ENCODE results near the gene MACROD1. TPM values are rescaled to one million over a fixed set of nuclear protein-coding genes. Genes with fewer than 3 reads are reported as not detected.

Gene MACROD1
- total and polyA plus RNA-seq, 2 donors (not counting 1 experiment from before 2014, with no cell fraction given) = 2.7 to 8.6 TPM

DNA sequence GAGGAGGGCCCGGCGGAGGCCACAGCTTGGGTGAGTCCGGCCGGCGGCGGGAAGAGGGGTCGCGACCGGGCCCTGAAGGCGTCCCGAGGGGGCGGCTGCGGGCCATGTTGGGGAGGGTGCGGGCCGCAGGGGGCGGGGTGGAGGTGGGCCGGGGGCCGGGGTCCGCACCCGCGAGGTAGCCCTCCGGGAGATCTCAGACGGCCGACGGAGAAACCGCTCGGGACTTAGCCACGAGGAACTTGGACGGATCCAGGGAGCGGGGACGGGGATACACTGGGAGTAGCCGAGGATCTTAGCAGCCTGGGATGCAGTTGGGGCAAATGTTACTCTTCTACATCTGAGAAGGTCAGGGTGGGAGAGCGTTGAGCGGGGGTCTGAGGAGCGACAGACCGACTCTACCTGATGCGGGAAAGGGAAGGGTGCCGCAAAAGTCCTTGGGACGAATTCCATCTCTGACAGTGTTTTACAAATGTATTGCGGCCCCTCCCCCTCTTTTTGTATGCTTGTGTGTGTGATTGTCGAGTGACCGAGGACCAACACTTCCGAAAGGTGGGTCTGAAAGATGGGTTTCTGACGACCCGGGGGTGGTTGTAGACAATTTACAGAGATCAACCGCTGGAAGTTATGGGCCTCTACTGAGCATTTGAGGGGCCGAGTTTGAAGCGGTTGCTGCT is 20.7 kb upstream of the MACROD1 start:
- TF ChIP-seq, protein P1, sequence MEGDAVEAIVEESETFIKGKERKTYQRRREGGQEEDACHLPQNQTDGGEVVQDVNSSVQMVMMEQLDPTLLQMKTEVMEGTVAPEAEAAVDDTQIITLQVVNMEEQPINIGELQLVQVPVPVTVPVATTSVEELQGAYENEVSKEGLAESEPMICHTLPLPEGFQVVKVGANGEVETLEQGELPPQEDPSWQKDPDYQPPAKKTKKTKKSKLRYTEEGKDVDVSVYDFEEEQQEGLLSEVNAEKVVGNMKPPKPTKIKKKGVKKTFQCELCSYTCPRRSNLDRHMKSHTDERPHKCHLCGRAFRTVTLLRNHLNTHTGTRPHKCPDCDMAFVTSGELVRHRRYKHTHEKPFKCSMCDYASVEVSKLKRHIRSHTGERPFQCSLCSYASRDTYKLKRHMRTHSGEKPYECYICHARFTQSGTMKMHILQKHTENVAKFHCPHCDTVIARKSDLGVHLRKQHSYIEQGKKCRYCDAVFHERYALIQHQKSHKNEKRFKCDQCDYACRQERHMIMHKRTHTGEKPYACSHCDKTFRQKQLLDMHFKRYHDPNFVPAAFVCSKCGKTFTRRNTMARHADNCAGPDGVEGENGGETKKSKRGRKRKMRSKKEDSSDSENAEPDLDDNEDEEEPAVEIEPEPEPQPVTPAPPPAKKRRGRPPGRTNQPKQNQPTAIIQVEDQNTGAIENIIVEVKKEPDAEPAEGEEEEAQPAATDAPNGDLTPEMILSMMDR (IDR thresholded peaks at IDR 0.05) = no peak
- TF ChIP-seq EZH2 (IDR thresholded peaks at IDR 0.05; ENCODE audit: borderline replicate concordance, insufficient read depth, low read depth, low read length, poor library complexity, severe bottlenecking) = no peak

More for the DNA sequence above, 20.7 kb upstream of the MACROD1 start:
- Histone ChIP-seq H3K4me3 (ENCODE audit: control extremely low read depth in 1 of 5, extremely low read depth in 1 of 5, insufficient read depth in 1 of 5, low read depth in 2 of 5, low read length in 4 of 5) (no peak overlapping the region), H2AFZ (ENCODE audit: insufficient read depth, low read depth, low read length, poor library complexity, severe bottlenecking) (no peak overlapping the region), H3K27ac (ENCODE audit: low read length in 2 of 2) (peak overlapping the region in 1 of 2 donors; percentile 68), H3K9ac (ENCODE audit: low read length) (no peak overlapping the region), H4K20me1 (ENCODE audit: control insufficient read depth, insufficient read depth, low read length, poor library complexity, severe bottlenecking) (peaks cover 15% of the 10 kb centered on the region), H3K36me3 (replicated peaks in 1 of 2; ENCODE audit: control extremely low read depth in 1 of 2, control insufficient read depth in 1 of 2, extremely low read depth in 1 of 2, insufficient read depth in 2 of 2, low read length in 1 of 2) (peaks cover 0 to 3% of the 10 kb centered on the region in 2 experiments), H3K4me2 (replicated peaks; ENCODE audit: low read depth, low read length, poor library complexity, severe bottlenecking) (peak overlapping the region; percentile 82), H3K9me3 (ENCODE audit: control extremely low read depth in 1 of 3, control insufficient read depth in 2 of 3, insufficient read depth in 1 of 3, low read length in 2 of 3) (no peaks in the 10 kb centered on the region), H3K4me1 (ENCODE audit: control insufficient read depth in 2 of 2, insufficient read depth in 2 of 2, low read length in 2 of 2) (peaks cover 8 to 17% of the 10 kb centered on the region in 2 donors), H3K27me3 (replicated peaks in 1 of 4; ENCODE audit: control extremely low read depth in 1 of 4, control insufficient read depth in 3 of 4, insufficient read depth in 4 of 4, low read length in 3 of 4) (no peaks in the 10 kb centered on the region), H3K79me2 (ENCODE audit: control insufficient read depth, insufficient read depth, low read length) (peaks cover 16% of the 10 kb centered on the region)
- WGBS (ENCODE audit: insufficient coverage) = 1% methylated on average over 48 of the region's 48 CpGs
- CTCF ChIA-PET = interaction anchor here (0.6 to 6.1 kb wide), 8 partner anchors 9 to 263 kb away, joined by 3 to 53 read pairs (median 6); partner anchors contain the start of genes FERMT3, NUDT22 and PLCB3
- H3K27ac Mint-ChIP-seq = no peak overlapping the region
- POLR2A ChIA-PET = interaction anchor here (1.1 to 1.9 kb wide), 7 partner anchors 19 to 1306 kb away, joined by 3 to 10 read pairs (median 5); partner anchors contain the start of genes FERMT3 and SLC3A2
- H3K9me3 Mint-ChIP-seq (ENCODE audit: insufficient read depth) = no peaks in the 10 kb centered on the region
- intact Hi-C loops (cut with micrococcal nuclease) = loop anchor here (1.0 to 2.0 kb wide), 2 partner anchors 54 to 60 kb away; partner anchors contain the start of genes FKBP2 and PPP1R14B
- peaks cover 35% of the 10 kb centered on the region for H3K4me1 Mint-ChIP-seq
- no peaks in the 10 kb centered on the region for H3K27me3 Mint-ChIP-seq
- DNase-seq = peak; percentile 44
- ATAC-seq (ENCODE audit: low read depth) = no peak
- no peak overlapping the region for H3K4me3 Mint-ChIP-seq

Data from B cell (primary cell).